HG02588 (cell line): ENCODE data around the gene HOXC6.

Experiments used
- ATAC-seq: cut with Tn5 transposase; IDR thresholded peaks from one replicate; pipeline ENCODE4 v1.9.1; 2021; ENCODE audit warnings: mild to moderate bottlenecking, moderate library complexity; ENCODE audit not compliant: unreplicated experiment

Gene HOXC6

GRCh38 chr12:54012631-54013409 lies 15.4 kb upstream of the HOXC6 start:
- no peak for ATAC-seq

GRCh38 chr12:54014377-54015017 lies 13.7 kb upstream of the HOXC6 start:
- ATAC-seq: no peak

GRCh38 chr12:54015018-54015931 lies 13.0 kb upstream of the HOXC6 start:
- no peak for ATAC-seq

- no peak for ATAC-seq
Measured at GRCh38 chr12:54016051-54016450, 12.2 kb upstream of the HOXC6 start.

- ATAC-seq: no peak
Measured at GRCh38 chr12:54016478-54016964, 11.7 kb upstream of the HOXC6 start.

GRCh38 chr12:54017027-54017788 lies 11.0 kb upstream of the HOXC6 start:
- ATAC-seq: peak; percentile 36

- peak; percentile 72 for ATAC-seq
Measured at GRCh38 chr12:54017878-54018467, 10.3 kb upstream of the HOXC6 start.

- no peak for ATAC-seq
Measured at GRCh38 chr12:54018468-54018984, 9.7 kb upstream of the HOXC6 start.

- no peak for ATAC-seq
Measured at GRCh38 chr12:54019091-54019811, 9.0 kb upstream of the HOXC6 start.

GRCh38 chr12:54019924-54020590 lies 8.2 kb upstream of the HOXC6 start:
- ATAC-seq: no peak

- ATAC-seq: no peak
Measured at GRCh38 chr12:54020591-54021405, 7.4 kb upstream of the HOXC6 start.

GRCh38 chr12:54021432-54022013 lies 6.7 kb upstream of the HOXC6 start:
- no peak for ATAC-seq

GRCh38 chr12:54022960-54023884 lies 5.0 kb upstream of the HOXC6 start:
- ATAC-seq: no peak

- no peak for ATAC-seq
Measured at GRCh38 chr12:54024127-54024526, 4.1 kb upstream of the HOXC6 start.

GRCh38 chr12:54024581-54025305 lies 3.5 kb upstream of the HOXC6 start:
- ATAC-seq: no peak
